Prostate gland (tissue), 2 donors: ENCODE measurements around the gene FRMPD4.

Experiments
- POLR2A ChIP-seq: fragments of 450-650 bp; IDR thresholded peaks from one replicate; pipeline ENCODE4 v1.6.1; 2016; ENCODE audit warnings: antibody characterized with exemption, mild to moderate bottlenecking
- POLR2AphosphoS5 ChIP-seq: sonication (generic); formaldehyde crosslinking; IDR thresholded peaks from one replicate; pipeline ENCODE4 v1.6.1; 2017; ENCODE audit warnings: antibody characterized with exemption
- TF ChIP-seq, protein P1 (sequence below), 4 experiments: fragments of 200-600 bp in 2 of 4; fragments of 450-650 bp in 2 of 4; sonication (generic) in 2 of 4; IDR thresholded peaks; 1 replicate in 3 of 4; 2 replicates in 1 of 4; pipeline ENCODE4 v1.5.1; 2016 to 2019; ENCODE audit warnings: antibody characterized with exemption in 4 of 4, mild to moderate bottlenecking in 2 of 4, moderate library complexity in 2 of 4

DNA sequence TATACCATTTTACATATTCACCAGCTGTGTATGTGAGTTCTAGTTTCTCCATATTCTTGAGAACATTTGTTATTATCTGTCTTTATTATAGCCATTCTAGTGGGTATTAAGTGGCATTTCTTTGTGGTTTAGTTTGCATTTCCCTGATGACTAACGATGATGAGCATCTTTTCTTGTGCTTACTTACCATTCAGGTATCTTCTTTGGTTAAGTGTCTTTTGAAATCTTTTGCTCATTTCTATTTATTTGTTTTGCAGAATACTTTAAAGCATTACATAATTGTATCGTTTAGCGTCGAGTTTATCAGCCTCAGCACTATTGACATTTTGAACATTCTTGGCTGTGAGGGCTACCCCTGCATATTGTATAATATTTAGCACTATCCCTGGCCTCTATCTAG lies 85.4 kb downstream of the FRMPD4 start:
- TF ChIP-seq, protein P1, sequence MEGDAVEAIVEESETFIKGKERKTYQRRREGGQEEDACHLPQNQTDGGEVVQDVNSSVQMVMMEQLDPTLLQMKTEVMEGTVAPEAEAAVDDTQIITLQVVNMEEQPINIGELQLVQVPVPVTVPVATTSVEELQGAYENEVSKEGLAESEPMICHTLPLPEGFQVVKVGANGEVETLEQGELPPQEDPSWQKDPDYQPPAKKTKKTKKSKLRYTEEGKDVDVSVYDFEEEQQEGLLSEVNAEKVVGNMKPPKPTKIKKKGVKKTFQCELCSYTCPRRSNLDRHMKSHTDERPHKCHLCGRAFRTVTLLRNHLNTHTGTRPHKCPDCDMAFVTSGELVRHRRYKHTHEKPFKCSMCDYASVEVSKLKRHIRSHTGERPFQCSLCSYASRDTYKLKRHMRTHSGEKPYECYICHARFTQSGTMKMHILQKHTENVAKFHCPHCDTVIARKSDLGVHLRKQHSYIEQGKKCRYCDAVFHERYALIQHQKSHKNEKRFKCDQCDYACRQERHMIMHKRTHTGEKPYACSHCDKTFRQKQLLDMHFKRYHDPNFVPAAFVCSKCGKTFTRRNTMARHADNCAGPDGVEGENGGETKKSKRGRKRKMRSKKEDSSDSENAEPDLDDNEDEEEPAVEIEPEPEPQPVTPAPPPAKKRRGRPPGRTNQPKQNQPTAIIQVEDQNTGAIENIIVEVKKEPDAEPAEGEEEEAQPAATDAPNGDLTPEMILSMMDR (IDR thresholded peaks at IDR 0.05), result no peak
- TF ChIP-seq POLR2AphosphoS5 (no peak), POLR2A (no peak)
